Measurements from ENCODE around the gene CCDC47. TPM values are rescaled to one million over a fixed set of nuclear protein-coding genes. Genes with fewer than 3 reads are reported as not detected.
A peak's percentile ranks its signal among the peaks of the same experiment; 100 is the strongest.

Gene CCDC47
- total and polyA plus RNA-seq, 4 donors = 27.9 to 65.8 (median 49.0) TPM

DNA sequence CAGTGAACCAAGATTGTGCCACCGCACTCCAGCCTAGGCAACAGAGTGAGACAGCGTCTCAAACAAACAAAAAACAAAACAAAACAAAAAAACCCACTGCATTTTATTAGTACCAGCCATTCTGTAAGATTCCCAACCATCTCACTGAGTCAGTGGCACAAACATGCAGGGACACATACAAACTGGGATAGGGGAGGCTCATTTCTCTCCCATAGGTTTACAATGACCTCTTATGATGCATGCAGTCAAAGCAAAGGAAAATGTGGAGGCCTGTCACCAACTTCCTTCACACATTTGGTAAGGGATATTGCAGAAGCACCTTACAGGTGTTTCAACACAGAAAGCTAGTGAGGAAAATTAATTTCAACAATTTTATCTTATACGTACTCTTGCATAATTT, 19.4 kb downstream of the CCDC47 start:
- H3K9me3 ChIP-seq (ENCODE audit: control insufficient read depth, low read length) = no peaks in the 10 kb centered on the region
- DNase-seq = no peak
- 95 to 100% methylated on average over 3 of the region's 3 CpGs for WGBS, 2 donors
- peaks cover 6 to 11% of the 10 kb centered on the region in 2 donors for H3K36me3 ChIP-seq (ENCODE audit: control insufficient read depth in 1 of 2, insufficient read depth in 2 of 2, low read length in 1 of 2)
- H3K27ac ChIP-seq (ENCODE audit: low read depth in 1 of 2, low read length in 2 of 2) = no peak overlapping the region
- no peak for ATAC-seq (ENCODE audit: low FRiP score)
- H3K4me3 ChIP-seq (ENCODE audit: low read length in 2 of 2) = no peak overlapping the region
- H3K4me1 ChIP-seq (ENCODE audit: control insufficient read depth in 1 of 2, insufficient read depth in 2 of 2, low read length in 2 of 2) = no peaks in the 10 kb centered on the region
- H3K27me3 ChIP-seq (ENCODE audit: control insufficient read depth in 1 of 2, insufficient read depth in 2 of 2, low read length in 1 of 2) = no peaks in the 10 kb centered on the region
- intact Hi-C loops (cut with DNase I) = no loop called here

DNA sequence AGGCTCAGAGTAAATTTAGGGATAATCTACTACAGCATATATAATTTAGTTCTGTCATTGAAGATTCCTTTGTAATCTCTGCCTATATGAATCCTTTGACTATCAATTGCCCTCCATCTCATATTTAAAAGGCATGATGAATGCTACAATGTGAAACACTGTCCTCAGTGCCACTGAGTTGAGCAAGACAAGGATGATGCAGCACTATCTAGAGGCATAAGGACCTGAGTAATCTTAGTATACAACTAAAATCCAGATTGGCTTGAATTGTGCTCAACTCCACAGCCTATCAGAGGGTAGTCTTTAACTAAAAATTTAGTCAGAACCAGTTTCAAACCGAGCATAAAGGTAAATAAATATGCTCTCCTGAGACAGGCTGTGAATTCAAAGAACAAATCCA, 20.2 kb downstream of the CCDC47 start:
- Histone ChIP-seq H3K27me3 (ENCODE audit: control insufficient read depth in 1 of 2, insufficient read depth in 2 of 2, low read length in 1 of 2) (no peaks in the 10 kb centered on the region), H3K9me3 (ENCODE audit: control insufficient read depth, low read length) (no peaks in the 10 kb centered on the region), H3K36me3 (ENCODE audit: control insufficient read depth in 1 of 2, insufficient read depth in 2 of 2, low read length in 1 of 2) (peaks cover 6 to 13% of the 10 kb centered on the region in 2 donors), H3K4me1 (ENCODE audit: control insufficient read depth in 1 of 2, insufficient read depth in 2 of 2, low read length in 2 of 2) (no peaks in the 10 kb centered on the region), H3K4me3 (ENCODE audit: low read length in 2 of 2) (no peak overlapping the region), H3K27ac (ENCODE audit: low read depth in 1 of 2, low read length in 2 of 2) (no peak overlapping the region)
- WGBS, 2 donors = 52 to 74% methylated on average over 1 of the region's 1 CpG
- intact Hi-C loops (cut with DNase I) = no loop called here
- DNase-seq (no peak), ATAC-seq (ENCODE audit: low FRiP score) (no peak)

DNA sequence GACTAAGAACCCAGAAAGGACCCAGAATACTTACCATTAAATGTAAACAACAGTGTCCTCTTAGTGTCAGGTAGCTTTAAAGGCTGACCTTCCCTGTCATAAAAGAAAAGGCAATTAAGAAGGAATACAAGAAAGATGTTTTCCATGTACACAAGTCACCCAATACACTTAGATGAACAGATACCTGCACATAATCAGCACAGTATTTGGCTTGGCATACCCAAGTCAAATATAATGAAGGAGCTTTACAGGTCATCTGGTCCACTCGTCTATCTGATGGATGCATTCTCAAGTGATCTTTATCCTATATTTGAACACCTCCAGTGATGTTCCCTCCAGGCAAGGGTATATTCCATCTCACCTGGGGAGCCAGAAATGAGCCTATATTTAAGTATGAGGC, 20.7 kb downstream of the CCDC47 start:
- no peak overlapping the region for H3K27ac ChIP-seq (ENCODE audit: low read depth in 1 of 2, low read length in 2 of 2)
- no peak overlapping the region for H3K4me3 ChIP-seq (ENCODE audit: low read length in 2 of 2)
- ATAC-seq (ENCODE audit: low FRiP score) (no peak), DNase-seq (no peak)
- intact Hi-C loops (cut with DNase I) = no loop called here
- no peaks in the 10 kb centered on the region for H3K4me1 ChIP-seq (ENCODE audit: control insufficient read depth in 1 of 2, insufficient read depth in 2 of 2, low read length in 2 of 2)
- no peaks in the 10 kb centered on the region for H3K27me3 ChIP-seq (ENCODE audit: control insufficient read depth in 1 of 2, insufficient read depth in 2 of 2, low read length in 1 of 2)
- no peaks in the 10 kb centered on the region for H3K9me3 ChIP-seq (ENCODE audit: control insufficient read depth, low read length)
- peaks cover 6 to 13% of the 10 kb centered on the region in 2 donors for H3K36me3 ChIP-seq (ENCODE audit: control insufficient read depth in 1 of 2, insufficient read depth in 2 of 2, low read length in 1 of 2)
- 89 to 92% methylated on average over 1 of the region's 1 CpG for WGBS, 2 donors

DNA sequence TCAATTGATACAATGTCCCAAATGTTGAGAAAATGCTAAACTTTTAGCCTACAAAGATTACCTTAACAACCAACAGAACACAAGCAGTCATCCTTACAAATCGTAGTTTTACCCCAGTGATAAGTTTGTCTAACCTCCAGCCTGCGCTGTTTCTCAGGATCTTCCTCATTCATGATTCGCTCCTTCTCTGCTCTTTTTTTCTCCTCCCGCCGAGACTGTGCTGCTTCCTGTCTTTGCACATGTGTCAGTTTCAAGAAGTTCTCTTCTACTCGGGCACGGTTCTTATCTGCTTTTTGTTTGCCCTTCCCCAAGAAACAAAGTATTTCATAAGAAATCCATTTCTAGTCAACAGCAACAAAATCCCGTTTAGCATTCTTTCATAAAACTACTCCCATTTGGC, 21.6 kb downstream of the CCDC47 start:
- Histone ChIP-seq H3K27me3 (ENCODE audit: control insufficient read depth in 1 of 2, insufficient read depth in 2 of 2, low read length in 1 of 2) (no peaks in the 10 kb centered on the region), H3K4me1 (ENCODE audit: control insufficient read depth in 1 of 2, insufficient read depth in 2 of 2, low read length in 2 of 2) (no peaks in the 10 kb centered on the region), H3K4me3 (ENCODE audit: low read length in 2 of 2) (no peak overlapping the region), H3K9me3 (ENCODE audit: control insufficient read depth, low read length) (no peaks in the 10 kb centered on the region), H3K27ac (ENCODE audit: low read depth in 1 of 2, low read length in 2 of 2) (no peak overlapping the region), H3K36me3 (ENCODE audit: control insufficient read depth in 1 of 2, insufficient read depth in 2 of 2, low read length in 1 of 2) (peaks cover 4 to 13% of the 10 kb centered on the region in 2 donors)
- WGBS, 2 donors = 76 to 84% methylated on average over 8 of the region's 8 CpGs
- DNase-seq = no peak
- no peak for ATAC-seq (ENCODE audit: low FRiP score)
- intact Hi-C loops (cut with DNase I) = no loop called here

DNA sequence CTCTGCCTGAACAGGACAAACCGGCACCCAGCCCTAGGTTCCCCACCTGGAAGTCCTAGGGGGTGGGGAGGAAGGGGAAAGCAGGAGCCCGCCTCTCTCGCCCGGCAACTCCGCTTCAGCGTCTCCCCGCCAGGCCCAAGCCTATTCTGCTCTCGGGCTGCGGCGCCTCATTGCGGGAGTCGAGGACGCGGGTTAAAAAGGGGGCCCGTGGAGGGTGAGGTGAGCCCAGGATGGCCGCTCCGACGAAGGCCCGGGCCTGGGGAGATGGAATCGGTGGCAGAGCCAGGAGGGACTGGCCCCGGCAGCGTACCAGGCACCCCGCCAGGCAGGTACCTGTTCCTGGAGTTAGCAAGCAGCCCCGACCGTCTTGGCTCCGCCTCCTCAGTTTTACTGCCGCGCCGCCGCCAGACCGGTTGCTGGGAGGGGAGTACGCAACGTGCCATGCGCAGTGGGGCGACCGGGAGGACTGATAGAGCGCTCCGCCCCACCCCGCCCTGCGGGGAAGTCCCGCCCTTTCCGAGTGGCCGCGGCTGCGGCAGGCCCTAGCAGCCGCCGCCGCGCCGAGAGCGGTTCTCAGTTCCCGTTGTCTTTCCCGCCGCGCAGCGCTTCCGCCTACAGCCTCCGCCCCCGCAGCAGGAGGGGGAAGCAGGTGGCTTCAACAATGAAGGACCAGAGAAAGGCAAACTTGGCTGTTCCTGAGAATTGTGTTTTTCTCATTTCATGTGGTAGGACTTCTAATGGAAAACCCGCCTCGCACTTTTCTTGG, 31.8 kb downstream of the CCDC47 start, which contains the start of gene STRADA:
STRADA (minus strand) TSS at position 392 of the 766 bp plus-strand sequence. CDS start 13,430 bp downstream, outside the sequence.
- H3K27me3 ChIP-seq (ENCODE audit: control insufficient read depth in 1 of 2, insufficient read depth in 2 of 2, low read length in 1 of 2) = no peaks in the 10 kb centered on the region
- H3K27ac ChIP-seq (ENCODE audit: low read depth in 1 of 2, low read length in 2 of 2) = peak within 1 kb of the TSS; percentile 20 to 94
- H3K9me3 ChIP-seq (ENCODE audit: control insufficient read depth, low read length) = no peaks in the 10 kb centered on the region
- peak within 1 kb of the TSS; percentile 56 to 60 for H3K4me3 ChIP-seq (ENCODE audit: low read length in 2 of 2)
- intact Hi-C loops (cut with DNase I) = loop anchor here in 1 of 2 donors (2.0 to 5.0 kb wide), 2 partner anchors 31 to 64 kb away; partner anchors contain the start of gene CCDC47
- DNase-seq (peak; percentile 99 to 100), ATAC-seq (ENCODE audit: low FRiP score) (peak; percentile 100)
- no peaks in the 10 kb centered on the region for H3K36me3 ChIP-seq (ENCODE audit: control insufficient read depth in 1 of 2, insufficient read depth in 2 of 2, low read length in 1 of 2)
- 0 to 1% methylated on average over 53 to 61 of the region's 61 CpGs for WGBS, 2 donors
- no peaks in the 10 kb centered on the region for H3K4me1 ChIP-seq (ENCODE audit: control insufficient read depth in 1 of 2, insufficient read depth in 2 of 2, low read length in 2 of 2)

DNA sequence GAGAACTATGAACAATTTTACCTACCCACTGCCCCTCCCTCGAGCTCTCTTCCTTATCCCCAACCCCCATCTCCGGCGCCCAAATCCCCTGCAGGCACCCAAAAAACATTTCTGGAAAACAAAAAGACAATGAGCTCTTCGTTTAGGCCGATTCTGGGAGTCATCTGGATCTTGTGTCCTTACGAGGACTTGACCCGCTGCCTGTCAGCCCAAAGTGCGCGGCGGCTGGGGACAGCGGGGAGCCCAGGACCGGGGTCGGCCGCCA, 32.3 kb downstream of the CCDC47 start:
- Histone ChIP-seq H3K4me3 (ENCODE audit: low read length in 2 of 2) (peak overlapping the region; percentile 56 to 60), H3K36me3 (ENCODE audit: control insufficient read depth in 1 of 2, insufficient read depth in 2 of 2, low read length in 1 of 2) (no peaks in the 10 kb centered on the region), H3K27ac (ENCODE audit: low read depth in 1 of 2, low read length in 2 of 2) (peak overlapping the region in 1 of 2 donors; percentile 84), H3K4me1 (ENCODE audit: control insufficient read depth in 1 of 2, insufficient read depth in 2 of 2, low read length in 2 of 2) (no peaks in the 10 kb centered on the region), H3K27me3 (ENCODE audit: control insufficient read depth in 1 of 2, insufficient read depth in 2 of 2, low read length in 1 of 2) (no peaks in the 10 kb centered on the region), H3K9me3 (ENCODE audit: control insufficient read depth, low read length) (no peaks in the 10 kb centered on the region)
- no peak for DNase-seq
- 0 to 1% methylated on average over 14 of the region's 14 CpGs for WGBS, 2 donors
- no peak for ATAC-seq (ENCODE audit: low FRiP score)
- intact Hi-C loops (cut with DNase I) = loop anchor here in 1 of 2 donors (5.0 kb wide), 1 partner anchor 64 kb away; no protein-coding TSS in a partner anchor

DNA sequence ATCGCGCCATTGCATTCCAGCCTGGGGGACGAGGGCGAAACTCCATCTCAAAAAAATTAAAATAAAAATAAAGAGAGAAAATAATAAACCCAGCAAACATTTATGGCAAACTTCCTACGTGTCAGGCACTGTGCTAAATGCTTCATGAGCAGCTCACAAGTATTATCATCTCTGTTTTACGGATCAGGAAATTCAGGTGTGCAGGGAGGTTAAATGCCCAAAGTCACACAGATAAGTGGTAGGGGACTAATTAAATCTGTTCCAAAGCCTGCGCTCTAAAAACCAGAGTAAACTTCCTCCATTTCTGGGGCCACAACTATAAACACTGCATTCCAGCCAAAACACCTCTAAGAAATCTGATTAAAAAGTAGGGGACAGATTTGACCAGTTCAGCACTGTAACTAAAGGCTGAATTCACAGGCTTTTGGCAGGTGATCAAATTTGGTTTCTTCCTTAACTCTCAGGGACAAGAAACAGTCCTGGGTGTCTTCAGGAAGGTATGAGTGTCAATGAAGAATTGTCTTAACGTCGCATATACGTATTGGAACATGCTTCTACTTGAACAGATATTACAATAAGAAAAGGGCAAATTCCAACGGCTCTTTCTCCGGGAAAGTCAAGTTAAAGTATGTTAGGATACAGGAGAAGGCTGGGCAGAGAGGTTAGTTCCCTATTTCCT, 32.8 kb downstream of the CCDC47 start:
- H3K9me3 ChIP-seq (ENCODE audit: control insufficient read depth, low read length) = no peaks in the 10 kb centered on the region
- ATAC-seq (ENCODE audit: low FRiP score) (no peak), DNase-seq (no peak)
- no peaks in the 10 kb centered on the region for H3K4me1 ChIP-seq (ENCODE audit: control insufficient read depth in 1 of 2, insufficient read depth in 2 of 2, low read length in 2 of 2)
- H3K27me3 ChIP-seq (ENCODE audit: control insufficient read depth in 1 of 2, insufficient read depth in 2 of 2, low read length in 1 of 2) = no peaks in the 10 kb centered on the region
- H3K4me3 ChIP-seq (ENCODE audit: low read length in 2 of 2) = peak overlapping the region; percentile 56 to 60
- peak overlapping the region in 1 of 2 donors; percentile 84 for H3K27ac ChIP-seq (ENCODE audit: low read depth in 1 of 2, low read length in 2 of 2)
- H3K36me3 ChIP-seq (ENCODE audit: control insufficient read depth in 1 of 2, insufficient read depth in 2 of 2, low read length in 1 of 2) = no peaks in the 10 kb centered on the region
- WGBS, 2 donors = 36 to 38% methylated on average over 12 of the region's 12 CpGs
- intact Hi-C loops (cut with DNase I) = loop anchor here in 1 of 2 donors (5.0 kb wide), 1 partner anchor 63 kb away; no protein-coding TSS in a partner anchor

DNA sequence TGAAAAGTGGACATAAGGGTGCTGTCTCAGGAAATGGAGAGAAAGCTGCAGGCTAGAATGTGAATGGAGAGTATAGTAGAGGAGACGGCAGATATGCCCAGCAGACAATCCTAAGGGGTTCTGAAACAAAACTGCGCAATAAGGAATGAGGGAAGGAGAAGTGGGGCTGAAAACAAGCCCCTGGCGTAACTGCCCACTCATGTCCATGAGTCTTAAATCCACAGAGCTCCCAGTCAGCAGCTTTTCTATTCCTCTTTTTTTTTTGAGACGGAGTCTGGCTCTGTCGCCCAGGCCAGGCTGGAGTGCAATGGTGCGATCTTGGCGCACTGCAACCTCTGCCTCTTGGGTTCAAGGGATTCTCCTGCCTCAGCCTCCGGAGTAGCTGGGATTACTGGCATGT, 37.7 kb downstream of the CCDC47 start:
- DNase-seq (no peak), ATAC-seq (ENCODE audit: low FRiP score) (no peak)
- no peak overlapping the region for H3K4me3 ChIP-seq (ENCODE audit: low read length in 2 of 2)
- no peaks in the 10 kb centered on the region for H3K4me1 ChIP-seq (ENCODE audit: control insufficient read depth in 1 of 2, insufficient read depth in 2 of 2, low read length in 2 of 2)
- no peaks in the 10 kb centered on the region for H3K9me3 ChIP-seq (ENCODE audit: control insufficient read depth, low read length)
- H3K36me3 ChIP-seq (ENCODE audit: control insufficient read depth in 1 of 2, insufficient read depth in 2 of 2, low read length in 1 of 2) = no peaks in the 10 kb centered on the region
- H3K27me3 ChIP-seq (ENCODE audit: control insufficient read depth in 1 of 2, insufficient read depth in 2 of 2, low read length in 1 of 2) = no peaks in the 10 kb centered on the region
- H3K27ac ChIP-seq (ENCODE audit: low read depth in 1 of 2, low read length in 2 of 2) = no peak overlapping the region
- intact Hi-C loops (cut with DNase I) = no loop called here
- 95 to 96% methylated on average over 8 of the region's 8 CpGs for WGBS, 2 donors

DNA sequence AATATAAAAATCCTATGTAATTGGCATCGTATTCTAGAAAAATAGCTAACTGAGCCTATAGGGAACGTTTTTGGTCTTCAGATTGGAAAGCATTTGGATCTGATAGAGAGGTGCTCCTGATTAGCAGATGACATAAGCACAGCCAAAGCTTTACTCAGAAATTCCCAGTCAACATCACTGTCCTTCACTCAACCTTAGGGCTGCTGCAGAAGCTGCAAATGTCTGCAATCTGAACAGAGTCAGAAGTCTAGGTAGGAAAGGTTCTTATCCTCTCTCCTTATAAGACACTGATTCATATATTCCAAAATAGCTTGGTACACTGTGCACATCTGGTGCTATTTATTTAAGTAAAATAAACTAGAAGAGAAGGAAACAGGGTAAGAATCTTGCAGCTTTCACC, 51.0 kb downstream of the CCDC47 start:
- no peaks in the 10 kb centered on the region for H3K36me3 ChIP-seq (ENCODE audit: control insufficient read depth in 1 of 2, insufficient read depth in 2 of 2, low read length in 1 of 2)
- WGBS, 2 donors = 46 to 55% methylated on average over 2 of the region's 2 CpGs
- no peak overlapping the region for H3K27ac ChIP-seq (ENCODE audit: low read depth in 1 of 2, low read length in 2 of 2)
- intact Hi-C loops (cut with DNase I) = no loop called here
- H3K4me1 ChIP-seq (ENCODE audit: control insufficient read depth in 1 of 2, insufficient read depth in 2 of 2, low read length in 2 of 2) = no peaks in the 10 kb centered on the region
- ATAC-seq (ENCODE audit: low FRiP score) = no peak
- no peaks in the 10 kb centered on the region for H3K9me3 ChIP-seq (ENCODE audit: control insufficient read depth, low read length)
- no peak for DNase-seq
- H3K4me3 ChIP-seq (ENCODE audit: low read length in 2 of 2) = no peak overlapping the region
- H3K27me3 ChIP-seq (ENCODE audit: control insufficient read depth in 1 of 2, insufficient read depth in 2 of 2, low read length in 1 of 2) = no peaks in the 10 kb centered on the region
